NOMO-1 treated with dmso at 0.1 percent for 144 hours (cell line): ENCODE results near the gene MRPS16.

ENCODE experiments used
- DNase-seq: peaks from one replicate; lab custom pipeline; 2025; ENCODE audit not compliant: unreplicated experiment; lab: John Stamatoyannopoulos, UW

Gene MRPS16

GRCh38 chr10:73205081-73205480, 47.4 kb downstream of the MRPS16 start:
- no peak for DNase-seq
